OCI-LY3 (cell line): ENCODE results near the gene ZFAND6.

Source experiments
- CTCF ChIP-seq: fragments of 200-600, 300-600 bp; sonication (generic); IDR thresholded peaks from 2 replicates; pipeline ENCODE4 v1.5.1; 2014; ENCODE audit warnings: antibody characterized with exemption, low read length, low read depth
- EZH2phosphoT487 ChIP-seq: fragments of 200-600 bp; shearing (Covaris generic); IDR thresholded peaks from 2 replicates; pipeline ENCODE4 v1.6.1; 2018; ENCODE audit warnings: antibody characterized with exemption, mixed run types, low read depth

- TF ChIP-seq CTCF (no peak), EZH2phosphoT487 (no peak)
Observed at GRCh38 chr15:80175436-80175835, 116.0 kb downstream of the ZFAND6 start.
